Pons (tissue), 1 donor: ENCODE measurements around the gene TRIM44.
A peak's percentile ranks its signal among the peaks of the same experiment; 100 is the strongest.
"Not testable (repeated sequence)": the region's sequence is repeated elsewhere in the genome, so short reads cannot be mapped to it uniquely, and the experiment has no call there.

ENCODE experiments used
- DNase-seq: peaks from one replicate; pipeline ENCODE4 v3.0.0-alpha.2; 2016; ENCODE audit warnings: low spot score

TRIM44 gene

DNA sequence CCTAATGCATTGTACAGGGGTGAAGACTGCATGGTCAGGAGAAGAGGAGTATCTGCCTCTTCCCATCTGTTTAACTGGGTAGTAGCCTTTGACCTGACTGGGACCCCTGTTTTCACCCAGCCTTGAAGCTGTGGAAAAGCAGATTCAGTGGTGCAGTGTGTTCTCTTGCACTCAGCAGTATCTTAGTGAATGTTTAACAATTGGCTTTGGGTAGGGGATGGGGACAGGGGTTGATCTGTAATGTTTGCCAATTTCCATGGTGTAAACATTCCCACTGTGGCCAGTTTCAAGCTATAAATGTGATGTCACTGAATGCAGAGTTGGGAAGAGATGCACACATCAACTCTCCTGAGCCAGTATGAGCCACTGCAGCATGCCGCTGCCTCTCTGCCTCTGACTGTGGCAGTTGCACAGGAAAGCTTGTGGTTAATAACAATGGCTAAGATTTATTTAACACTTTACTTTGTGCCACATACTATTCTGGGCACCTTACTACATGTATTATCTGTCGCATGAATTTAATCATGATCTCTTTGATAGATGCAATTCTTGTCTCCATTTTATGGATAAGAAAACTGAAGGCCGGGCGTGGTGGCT, 28.6 kb upstream of the TRIM44 start:
- no peak for DNase-seq

DNA sequence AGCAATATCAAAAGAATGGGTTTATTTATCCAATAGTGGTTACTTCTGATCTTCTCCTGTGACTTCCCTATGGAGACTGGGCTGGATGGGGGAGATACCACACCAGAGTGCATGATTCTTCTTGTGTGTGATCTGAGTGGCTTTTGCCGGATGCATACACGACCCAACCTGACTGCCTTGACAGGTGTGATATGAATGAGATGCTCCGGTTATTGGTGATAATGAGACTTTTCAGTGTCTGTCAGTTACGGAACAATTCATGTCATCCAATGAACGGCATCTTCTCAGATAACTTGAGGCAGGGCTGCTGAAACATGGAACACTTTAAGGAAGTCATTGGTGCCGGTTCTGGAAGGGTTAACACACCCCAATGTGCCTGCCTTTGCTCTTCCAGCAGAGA, 26.6 kb upstream of the TRIM44 start:
- DNase-seq: no peak

DNA sequence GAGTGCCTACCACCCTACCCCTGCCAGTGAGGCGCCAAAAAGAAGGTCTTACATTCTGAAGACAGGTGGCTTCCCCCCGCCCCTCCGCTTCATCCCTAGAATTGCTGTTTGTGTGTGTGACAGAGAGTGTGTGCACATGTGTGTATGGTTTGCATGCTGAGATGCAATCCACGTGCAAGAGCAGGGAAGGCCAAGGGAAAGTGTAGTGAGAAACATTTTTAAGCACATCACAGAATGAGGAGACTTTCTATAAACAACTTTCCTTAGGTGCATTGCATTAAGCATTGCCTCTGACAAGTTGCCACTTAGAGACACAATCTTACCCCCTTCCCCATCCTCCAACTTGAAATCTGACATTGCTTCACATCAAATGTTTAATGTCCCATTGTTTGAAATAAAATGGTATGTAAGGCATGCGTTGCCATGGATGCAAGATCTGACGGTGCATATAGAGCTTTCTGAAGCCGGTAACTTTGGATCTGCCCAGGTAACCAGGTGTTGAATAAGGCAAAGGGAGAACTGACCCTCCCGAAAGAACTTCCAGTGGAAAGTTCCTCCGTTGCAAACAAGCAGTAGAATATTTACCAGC, 22.9 kb upstream of the TRIM44 start:
- no peak for DNase-seq

DNA sequence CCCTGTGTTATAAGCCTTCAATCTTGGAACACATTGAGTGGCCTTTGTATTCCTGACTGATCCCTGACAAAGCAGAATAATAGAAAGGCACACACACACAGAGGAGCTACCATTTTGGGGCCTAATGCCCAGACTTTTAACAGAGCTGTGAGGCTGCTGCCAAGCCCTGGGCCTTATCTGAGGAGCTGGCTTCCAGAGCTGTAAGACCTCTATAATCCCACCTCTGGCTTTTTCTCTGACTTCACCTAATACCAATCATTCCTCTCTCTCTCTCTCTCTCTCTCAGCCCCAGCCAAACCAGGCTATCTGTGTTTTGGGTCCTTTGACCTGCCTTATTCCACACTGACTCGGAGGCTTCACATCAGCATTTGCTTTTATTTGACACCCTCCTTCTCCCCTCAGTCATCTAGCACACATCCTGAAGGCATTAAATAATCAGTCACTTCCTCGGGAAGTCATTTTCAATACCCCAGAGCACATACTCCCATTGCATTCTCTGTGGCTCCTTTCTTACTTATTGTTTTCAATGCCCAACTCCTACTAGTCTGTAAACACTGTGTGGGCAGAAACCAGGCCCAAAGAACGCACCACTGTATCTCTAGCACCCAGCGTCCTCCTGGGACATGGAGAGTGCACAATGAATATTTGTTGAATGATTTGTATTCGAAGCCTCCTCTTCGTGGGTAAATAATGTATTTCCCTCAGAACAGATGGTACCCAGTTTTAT, 21.2 kb upstream of the TRIM44 start:
- peak; percentile 15 for DNase-seq

DNA sequence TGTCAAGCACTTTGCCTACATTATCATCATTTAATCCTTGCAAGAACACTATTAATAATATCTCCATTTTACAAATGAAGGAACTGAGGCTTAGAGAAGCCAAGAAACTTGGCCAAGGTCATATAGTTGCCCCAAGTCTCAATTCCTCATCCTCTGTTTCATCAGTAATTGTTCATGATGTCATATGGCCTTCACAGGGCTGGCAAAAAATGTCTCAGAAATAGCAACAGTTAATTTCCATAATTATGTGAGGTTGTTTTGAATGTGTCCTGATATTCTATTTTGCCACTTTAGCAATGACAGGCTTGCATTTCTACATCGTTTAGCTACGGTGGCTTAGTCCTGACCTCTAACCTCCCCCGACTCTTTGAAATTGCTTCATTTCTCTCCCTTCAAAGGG, 20.6 kb upstream of the TRIM44 start:
- DNase-seq: no peak

DNA sequence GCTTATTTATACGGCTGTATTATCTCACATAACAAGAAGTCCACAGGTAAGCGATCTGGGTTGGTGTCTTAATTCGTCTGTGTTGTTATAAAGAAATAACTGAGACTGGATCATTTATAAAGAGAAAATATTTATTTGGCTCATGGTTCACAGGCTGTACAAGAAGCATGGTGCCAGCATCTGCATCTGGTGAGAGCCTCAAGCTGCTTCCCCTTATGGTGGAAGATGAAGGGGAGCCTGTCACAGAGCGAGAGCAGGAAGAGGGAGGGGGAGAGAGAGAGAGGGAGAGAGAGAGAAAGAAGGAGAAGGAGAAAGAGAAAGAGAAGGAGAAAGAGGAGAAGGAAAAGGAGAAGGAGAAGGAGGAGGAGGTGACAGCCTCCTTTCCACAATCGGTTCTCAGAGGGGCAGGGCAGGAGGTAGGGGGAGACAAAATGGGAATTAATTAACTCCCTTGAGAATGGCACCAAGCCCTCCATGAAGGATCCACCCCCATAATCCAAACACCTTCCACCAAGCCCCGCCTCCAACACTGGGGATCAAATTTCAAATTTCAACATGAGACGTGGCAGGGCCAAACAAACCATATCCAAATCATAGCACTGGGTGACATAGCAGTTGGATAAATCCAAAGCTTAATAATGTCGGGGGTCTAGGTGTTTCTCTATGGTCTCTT, 15.0 kb upstream of the TRIM44 start:
- no peak for DNase-seq

DNA sequence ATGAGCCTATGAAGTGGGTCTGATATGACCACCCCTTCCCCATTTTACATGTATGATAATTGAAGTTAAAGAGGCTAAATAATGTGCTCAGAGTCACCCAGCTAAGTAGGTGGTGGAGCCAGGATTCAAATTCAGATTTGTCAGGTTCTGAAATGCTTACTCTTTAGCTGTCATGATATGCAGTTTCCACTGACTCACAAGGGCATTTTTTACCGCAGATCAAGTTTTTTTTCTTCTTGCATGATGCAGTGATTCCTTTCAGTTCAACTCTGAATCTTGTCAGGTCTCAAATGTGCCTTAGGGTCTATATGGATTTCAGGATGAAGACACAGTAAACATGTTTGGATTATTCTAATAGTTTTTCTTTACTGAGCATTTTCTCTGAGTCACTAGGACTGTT, 12.6 kb upstream of the TRIM44 start:
- DNase-seq: no peak

DNA sequence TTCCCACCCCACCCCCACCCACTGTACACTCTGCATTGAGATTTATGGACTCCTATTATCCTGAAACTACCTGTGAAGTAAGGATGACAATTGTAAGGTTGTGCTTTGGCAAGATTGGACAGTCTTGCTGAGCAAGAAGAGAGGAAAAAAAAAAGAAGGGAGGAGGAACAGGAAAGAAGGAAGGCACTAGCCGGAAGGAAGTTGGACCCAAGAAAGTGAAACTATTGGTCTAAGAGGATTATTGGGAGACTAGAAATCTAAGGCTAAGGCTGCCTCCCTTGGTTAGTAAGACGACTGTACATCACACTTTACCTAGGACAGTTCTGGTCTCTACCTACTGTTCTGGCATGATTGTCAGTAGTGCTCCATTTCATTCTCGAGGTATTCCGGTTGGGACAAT, 12.1 kb upstream of the TRIM44 start:
- DNase-seq: no peak

DNA sequence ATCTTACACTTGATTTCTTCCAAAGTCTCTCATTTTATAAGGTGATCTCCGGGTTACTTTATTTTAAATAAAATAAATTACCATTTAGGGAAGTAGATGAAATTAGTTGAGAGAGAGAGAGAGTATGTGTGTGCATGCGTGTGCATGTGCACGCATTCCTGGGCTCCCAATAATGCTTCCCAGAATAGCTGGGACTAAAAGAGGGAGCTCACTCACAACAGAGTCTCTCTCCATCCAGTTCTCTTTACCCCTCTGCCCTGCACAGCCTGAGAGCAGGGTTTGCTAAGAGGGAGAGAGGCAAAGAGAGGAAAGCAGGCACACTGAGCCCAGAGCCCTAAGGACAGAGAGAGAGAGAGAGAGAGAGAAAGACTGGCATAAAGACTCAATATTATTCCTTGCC, 11.3 kb upstream of the TRIM44 start:
- DNase-seq: no peak

DNA sequence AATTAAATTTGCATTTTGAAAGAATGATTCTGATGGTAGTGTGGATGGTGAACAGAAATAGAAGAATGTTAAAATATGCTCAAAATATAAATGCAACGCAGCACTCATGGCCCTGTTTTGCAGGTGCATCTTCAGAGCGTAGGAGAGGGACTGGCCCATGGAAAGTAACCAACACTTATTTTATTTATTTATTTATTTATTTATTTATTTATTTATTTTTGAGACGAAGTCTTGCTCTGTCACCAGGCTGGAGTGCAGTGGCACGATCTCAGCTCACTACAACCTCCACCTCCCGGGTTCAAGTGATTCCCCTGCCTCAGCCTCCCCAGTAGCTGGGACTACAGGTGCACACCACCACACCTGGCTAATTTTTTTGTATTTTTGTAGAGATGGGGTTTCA, 9.8 kb upstream of the TRIM44 start:
- DNase-seq: not testable (repeated sequence)

DNA sequence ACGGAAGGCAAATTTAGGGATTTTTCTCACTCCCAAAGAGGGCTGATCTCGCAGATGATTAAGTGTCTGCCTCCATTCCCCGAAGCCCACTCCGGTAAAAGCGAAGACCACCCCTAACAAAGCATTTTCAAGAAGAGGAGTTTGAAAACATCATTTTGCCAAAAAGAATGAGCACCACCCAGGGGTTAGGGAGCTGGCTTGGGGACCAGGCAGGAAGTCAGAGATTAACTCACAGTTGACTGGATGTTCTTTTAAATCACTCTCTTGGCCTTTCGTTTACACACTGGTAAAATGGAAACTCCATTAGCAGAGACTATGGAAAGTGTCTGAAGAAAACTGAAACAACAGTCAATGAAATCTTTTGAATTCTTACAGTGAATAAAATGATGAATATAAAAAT, 7.9 kb upstream of the TRIM44 start:
- no peak for DNase-seq

DNA sequence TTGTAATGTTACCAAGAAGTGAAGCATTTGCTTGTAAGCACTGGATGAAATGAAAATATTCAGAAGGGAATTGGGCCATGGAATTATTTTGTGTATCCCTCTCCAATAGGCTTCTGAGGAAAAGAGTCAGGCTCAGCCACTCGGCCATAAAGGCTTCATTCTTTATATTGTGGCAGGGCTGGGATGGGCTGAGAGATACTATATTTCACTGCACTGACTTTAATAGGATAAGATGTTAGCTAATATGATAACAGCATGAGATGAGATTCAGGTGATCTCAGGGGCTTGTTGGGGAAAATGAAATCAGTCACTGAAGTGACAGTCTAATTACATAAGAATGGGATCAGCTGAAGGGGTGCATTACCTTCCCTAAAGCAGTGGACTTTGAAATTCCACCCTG, 7.3 kb upstream of the TRIM44 start:
- DNase-seq: no peak

DNA sequence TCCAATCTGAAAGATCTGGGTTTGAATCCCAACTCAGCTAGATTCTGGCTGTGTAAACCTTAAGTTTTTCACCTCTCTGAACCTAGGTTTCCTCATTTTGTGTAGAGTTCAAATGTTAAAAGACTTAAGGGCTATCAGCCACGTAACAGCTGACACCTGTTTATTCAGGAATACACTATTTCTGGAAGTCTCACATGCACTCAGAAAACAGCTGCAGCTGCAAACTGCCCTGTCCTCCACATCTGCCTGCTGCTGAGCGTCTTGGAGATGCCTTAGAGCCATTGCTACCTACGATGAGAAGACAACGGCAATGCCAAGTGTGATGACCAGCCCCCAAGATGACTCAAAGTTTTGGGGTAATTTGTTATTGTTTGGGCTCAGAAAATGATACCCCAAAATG, 6.7 kb upstream of the TRIM44 start:
- DNase-seq: no peak

DNA sequence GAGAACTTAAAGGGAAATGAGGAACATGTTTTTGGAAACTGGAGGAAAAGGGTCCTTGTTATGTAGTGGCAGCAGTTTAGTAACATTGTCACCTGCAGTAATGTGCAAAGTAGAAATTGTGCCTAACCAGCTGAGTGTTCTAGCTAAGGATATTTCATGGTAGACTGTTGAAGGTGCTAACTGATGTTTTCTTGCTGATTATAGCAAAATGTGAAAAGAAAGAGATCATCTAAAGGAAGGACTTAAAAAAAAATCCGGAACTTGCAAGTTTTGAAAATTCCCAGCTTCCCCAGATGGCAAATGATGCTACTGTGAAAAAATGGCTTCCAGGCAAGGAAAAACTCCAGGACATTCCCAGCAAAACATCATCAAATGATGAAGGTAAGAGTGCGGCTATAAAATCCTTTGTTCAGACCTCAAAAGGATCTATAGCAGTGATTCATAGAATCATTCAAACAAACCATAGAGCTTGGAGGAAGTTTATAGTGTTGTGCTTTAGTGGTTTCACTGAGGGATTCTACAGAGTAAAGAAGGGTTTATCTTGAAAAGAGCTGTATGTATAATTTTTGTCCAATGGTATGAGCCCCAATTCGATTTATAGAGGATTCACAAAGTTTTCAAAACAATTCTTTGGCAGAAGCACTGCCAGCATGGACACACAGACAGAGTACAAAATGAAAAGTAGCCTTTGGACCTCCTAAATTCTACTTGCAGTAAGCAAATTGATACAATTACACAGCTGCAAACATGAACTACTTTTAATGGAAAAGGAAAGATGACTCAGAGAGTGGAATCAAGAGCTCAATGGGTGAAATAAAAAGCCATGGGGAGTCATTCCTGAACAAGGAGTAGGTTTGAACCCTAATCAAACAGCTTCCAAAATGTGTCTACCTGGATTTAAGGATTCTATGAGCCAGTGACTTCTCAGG, 4.3 kb upstream of the TRIM44 start:
- no peak for DNase-seq

DNA sequence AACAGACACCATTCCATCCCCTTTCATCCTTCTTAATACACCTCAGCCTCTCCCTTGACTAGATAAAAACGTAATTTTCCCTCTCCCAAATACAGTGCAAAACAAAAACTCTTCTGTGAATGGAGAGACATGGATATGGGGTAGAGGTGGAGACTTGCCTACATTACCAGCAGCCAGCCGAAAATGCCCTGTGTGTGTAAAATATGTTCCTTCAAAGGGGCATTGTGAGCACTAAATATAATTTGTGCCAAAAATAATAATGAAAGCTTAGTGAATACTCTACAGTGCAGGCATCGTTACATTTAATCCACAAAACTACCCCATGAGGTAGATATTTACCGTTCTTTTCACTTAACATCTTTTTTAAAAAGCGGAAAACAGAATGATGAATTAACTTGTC, 1.0 kb upstream of the TRIM44 start:
- DNase-seq: peak; percentile 36

DNA sequence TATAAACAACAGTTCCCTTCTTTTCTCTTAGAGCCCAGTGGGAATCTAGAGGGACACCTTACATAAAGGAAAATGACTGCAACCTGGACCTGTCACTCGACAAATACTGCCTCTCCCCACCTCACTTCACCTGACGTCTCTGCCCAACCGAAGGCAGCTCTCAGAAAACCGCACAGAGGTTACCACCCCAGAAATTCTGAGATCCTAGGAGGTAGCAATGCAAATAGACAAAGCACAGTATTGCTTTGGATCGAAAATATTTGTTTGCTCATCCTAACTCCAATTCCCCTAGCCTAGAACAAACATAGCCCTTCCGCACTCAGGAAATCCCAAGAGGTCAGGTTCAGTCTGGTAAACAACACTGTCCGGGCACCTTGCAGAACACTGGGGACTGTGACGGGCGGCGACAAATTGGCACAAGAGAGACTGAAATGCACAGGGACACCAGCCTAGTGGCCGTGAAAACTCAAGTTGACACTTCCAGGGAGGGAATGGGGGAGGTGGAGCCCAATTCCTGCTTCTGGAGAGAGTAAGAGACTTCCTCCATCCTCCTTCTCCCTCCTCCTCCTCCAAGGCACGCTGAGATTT, 420 bp upstream of the TRIM44 start:
- peak; percentile 88 for DNase-seq

DNA sequence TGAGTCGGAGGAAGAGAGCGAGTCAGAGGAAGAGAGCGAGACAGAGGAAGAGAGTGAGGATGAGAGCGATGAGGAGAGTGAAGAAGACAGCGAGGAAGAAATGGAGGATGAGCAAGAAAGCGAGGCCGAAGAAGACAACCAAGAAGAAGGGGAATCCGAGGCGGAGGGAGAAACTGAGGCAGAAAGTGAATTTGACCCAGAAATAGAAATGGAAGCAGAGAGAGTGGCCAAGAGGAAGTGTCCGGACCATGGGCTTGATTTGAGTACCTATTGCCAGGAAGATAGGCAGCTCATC, 780 bp downstream of the TRIM44 start:
- DNase-seq: no peak

DNA sequence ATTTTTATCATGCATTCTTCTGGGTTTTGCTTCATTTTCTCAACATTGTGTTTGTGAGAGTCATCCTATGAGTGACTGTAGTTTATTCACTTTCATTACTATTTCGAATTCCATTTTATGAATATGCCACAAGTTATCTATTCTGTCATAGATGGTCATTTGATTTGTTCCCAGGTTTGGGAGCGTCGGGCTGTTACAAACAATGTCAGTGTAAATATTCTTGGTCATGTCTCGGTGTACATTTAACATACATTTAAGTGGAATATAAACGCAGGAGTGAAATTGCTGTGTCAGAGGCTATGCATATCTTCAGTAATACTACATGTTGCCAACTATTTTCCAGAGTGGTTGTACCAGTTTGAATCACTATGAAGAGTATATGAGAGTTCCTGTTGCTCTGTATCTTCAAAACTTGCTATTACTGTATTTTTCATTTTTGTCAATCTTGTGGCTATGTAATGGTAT, 2.4 kb downstream of the TRIM44 start:
- no peak for DNase-seq

DNA sequence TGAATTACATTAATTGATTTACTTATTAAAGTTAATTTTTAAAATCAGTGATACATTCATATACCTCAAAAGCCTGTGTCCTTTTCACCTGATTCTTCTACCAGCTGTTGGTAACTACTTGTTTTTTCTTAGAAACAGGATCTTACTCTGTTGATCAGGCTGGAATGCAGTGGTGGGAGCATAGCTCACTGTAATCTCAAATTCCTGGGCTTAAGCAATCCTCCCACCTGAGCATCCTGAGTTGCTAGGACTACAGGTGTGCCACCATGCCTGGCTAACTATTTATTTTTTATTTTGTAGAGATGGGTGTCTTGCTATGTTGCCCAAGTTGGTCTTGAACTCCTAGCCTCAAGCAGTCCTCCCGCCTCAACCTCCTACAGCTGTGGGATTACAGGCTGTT, 4.7 kb downstream of the TRIM44 start:
- no peak for DNase-seq

DNA sequence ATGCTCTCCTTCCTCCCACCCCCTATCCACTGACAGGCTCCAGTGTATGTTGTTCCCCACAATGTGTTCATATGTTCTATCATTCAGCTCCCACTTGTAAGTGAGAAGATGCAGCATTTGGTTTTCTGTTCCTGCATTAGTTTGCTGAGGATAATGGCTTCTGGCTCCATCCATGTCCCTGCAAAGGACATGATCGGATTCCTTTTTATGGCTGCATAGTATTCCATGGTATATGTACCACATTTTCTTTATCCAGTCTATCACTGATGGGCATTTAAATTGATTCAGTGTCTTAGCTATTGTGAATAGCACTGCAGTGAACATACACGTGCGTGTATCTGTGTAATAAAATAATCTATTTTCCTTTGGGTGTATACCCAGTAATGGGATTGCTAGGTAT, 5.8 kb downstream of the TRIM44 start:
- not testable (repeated sequence) for DNase-seq

DNA sequence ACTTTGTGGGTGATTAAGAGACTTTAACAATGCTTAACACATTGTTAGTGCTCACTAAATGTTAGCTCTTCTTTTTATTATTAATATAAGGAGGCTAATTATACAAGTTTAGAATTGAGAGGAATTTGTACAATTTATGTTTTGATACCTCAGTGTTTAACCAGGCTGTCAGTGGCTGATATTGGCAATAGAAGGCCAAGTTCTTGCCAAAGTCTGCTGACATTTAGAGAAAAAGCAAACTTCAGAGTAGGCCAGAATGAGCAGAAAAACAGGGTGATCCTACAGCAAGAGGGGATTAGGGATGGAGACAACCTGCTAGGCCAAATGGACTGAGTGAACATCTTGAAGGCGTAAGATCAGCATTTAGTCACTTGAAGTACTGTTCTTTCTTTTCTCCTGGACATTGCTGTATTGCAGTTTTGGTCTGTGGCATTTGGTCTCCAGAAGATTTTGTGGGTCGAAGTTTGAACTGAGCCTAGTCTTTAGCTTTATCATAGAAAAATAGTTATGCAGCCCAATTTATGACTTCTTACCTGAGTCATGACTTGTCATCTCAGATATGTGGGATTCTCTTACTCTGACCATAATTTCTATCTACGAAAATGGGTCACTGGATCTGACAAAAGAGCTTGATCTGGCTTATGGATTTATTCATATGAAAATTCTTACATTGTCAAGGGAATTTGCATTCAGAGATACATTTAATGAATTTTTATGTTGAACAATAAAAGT, 9.0 kb downstream of the TRIM44 start:
- DNase-seq: no peak
